Thyroid gland (tissue), 4 donors: ENCODE measurements around the gene RXRB. TPM values are rescaled to one million over a fixed set of nuclear protein-coding genes. Genes with fewer than 3 reads are reported as not detected.

Experiments used
- DNase-seq, 2 donors: peaks; one replicate each; pipeline ENCODE4 v3.0.0-alpha.2; 2019
- H3K27ac ChIP-seq, 3 donors: fragments of 200-600 bp; sonication (generic); 1 replicate in 2 of 3; 2 replicates in 1 of 3; pipeline ENCODE4 v1.5.1; 2016 to 2019; ENCODE audit warnings: mild to moderate bottlenecking in 1 of 3, moderate library complexity in 1 of 3
- H3K27me3 ChIP-seq: fragments of 200-600 bp; sonication (generic); one replicate; pipeline ENCODE4 v1.5.1; 2019
- H3K36me3 ChIP-seq, 2 donors: fragments of 200-600 bp; sonication (generic); one replicate each; pipeline ENCODE4 v1.5.1; 2016 to 2019
- H3K4me1 ChIP-seq, 2 donors: fragments of 200-600 bp; sonication (generic); one replicate each; pipeline ENCODE4 v1.5.1; 2017 to 2019
- H3K4me3 ChIP-seq, 3 donors: fragments of 200-600 bp; sonication (generic); replicated peaks in 1 of 3; 1 replicate in 2 of 3; 2 replicates in 1 of 3; pipeline ENCODE4 v1.5.1; 2016; ENCODE audit warnings: mild to moderate bottlenecking in 1 of 3
- H3K9me3 ChIP-seq: fragments of 200-600 bp; sonication (generic); one replicate; pipeline ENCODE4 v1.5.1; 2017
- CTCF ChIP-seq, 6 experiments: fragments of 200-600 bp in 3 of 6; fragments of 450-650 bp in 3 of 6; sonication (generic) in 3 of 6; IDR thresholded peaks; one replicate each; pipeline ENCODE4 v1.5.1; 2016 to 2019; ENCODE audit warnings: antibody characterized with exemption in 6 of 6, mild to moderate bottlenecking in 2 of 6, inconsistent platforms in 1 of 6, moderate library complexity in 1 of 6
- POLR2A ChIP-seq, 2 donors: fragments of 450-650 bp; IDR thresholded peaks; one replicate each; pipeline ENCODE4 v1.6.1; 2017; ENCODE audit warnings: antibody characterized with exemption in 2 of 2, mild to moderate bottlenecking in 2 of 2, moderate library complexity in 1 of 2
- WGBS, 2 donors: methylation state at CpG; one replicate each; pipeline ENCODE4 v1.1.5; 2017; 5-methylcytosine and 5-hydroxymethylcytosine counted together
- intact Hi-C: fragments of 100-400 bp; cut with DNase I; formaldehyde crosslinking; loops from one replicate; pipeline ENCODE4 v1.15.1; 2023
- total RNA-seq, 4 donors: library from RNA; depleted of rRNA; stranded (reverse); fragments of >200 nt; gene quantifications; one replicate each; pipeline ENCODE4 v1.2.3, GENCODE V29; 2016

The RXRB gene
- total RNA-seq, 4 donors from 2014 or later: 29.6 to 46.8 (median 41.2) TPM

- Histone ChIP-seq H3K27me3 (no peaks in the 10 kb centered on the region), H3K4me3 (no peak overlapping the region), H3K36me3 (no peaks in the 10 kb centered on the region), H3K27ac (no peak overlapping the region), H3K9me3 (no peaks in the 10 kb centered on the region), H3K4me1 (no peaks in the 10 kb centered on the region)
- intact Hi-C loops: no loop called here
- TF ChIP-seq CTCF (IDR thresholded peaks at IDR 0.05) (no peak), POLR2A (IDR thresholded peaks at IDR 0.05) (no peak)
- no peak for DNase-seq
- whole genome bisulfite sequencing, 2 donors: 79 to 82% methylated on average over 4 to 5 of the region's 5 CpGs
Observed at GRCh38 chr6:33168639-33169038, 31.8 kb downstream of the RXRB start.

- no peaks in the 10 kb centered on the region for H3K36me3 ChIP-seq
- no peaks in the 10 kb centered on the region for H3K4me1 ChIP-seq
- intact Hi-C loops: no loop called here
- DNase-seq: no peak
- TF ChIP-seq CTCF (IDR thresholded peaks at IDR 0.05): no peak
- TF ChIP-seq POLR2A (IDR thresholded peaks at IDR 0.05): no peak
- H3K9me3 ChIP-seq: no peaks in the 10 kb centered on the region
- H3K27me3 ChIP-seq: no peaks in the 10 kb centered on the region
- WGBS, 2 donors: 75 to 79% methylated on average over 6 of the region's 6 CpGs
- no peak overlapping the region for H3K4me3 ChIP-seq
- H3K27ac ChIP-seq: no peak overlapping the region
Observed at GRCh38 chr6:33168284-33168601, 32.2 kb downstream of the RXRB start.

- Histone ChIP-seq H3K4me3 (no peak overlapping the region), H3K27ac (no peak overlapping the region), H3K9me3 (no peaks in the 10 kb centered on the region), H3K27me3 (no peaks in the 10 kb centered on the region), H3K4me1 (no peaks in the 10 kb centered on the region), H3K36me3 (no peaks in the 10 kb centered on the region)
- no peak for DNase-seq
- intact Hi-C loops: no loop called here
- no peak for TF ChIP-seq CTCF (IDR thresholded peaks at IDR 0.05)
- no peak for TF ChIP-seq POLR2A (IDR thresholded peaks at IDR 0.05)
- 91 to 96% methylated on average over 17 to 19 of the region's 19 CpGs for WGBS, 2 donors
Observed at GRCh38 chr6:33167374-33168283, 32.8 kb downstream of the RXRB start.

GRCh38 chr6:33166811-33167210 lies 33.7 kb downstream of the RXRB start:
- no peak overlapping the region for H3K27ac ChIP-seq
- intact Hi-C loops: no loop called here
- DNase-seq: no peak
- H3K9me3 ChIP-seq: no peaks in the 10 kb centered on the region
- H3K4me1 ChIP-seq: peaks cover 0 to 5% of the 10 kb centered on the region in 2 donors
- H3K4me3 ChIP-seq: no peak overlapping the region
- no peaks in the 10 kb centered on the region for H3K27me3 ChIP-seq
- 90 to 91% methylated on average over 6 to 7 of the region's 7 CpGs for WGBS, 2 donors
- no peaks in the 10 kb centered on the region for H3K36me3 ChIP-seq
- TF ChIP-seq CTCF (IDR thresholded peaks at IDR 0.05) (no peak), POLR2A (IDR thresholded peaks at IDR 0.05) (no peak)

GRCh38 chr6:33166363-33166762 lies 34.1 kb downstream of the RXRB start:
- Histone ChIP-seq H3K9me3 (no peaks in the 10 kb centered on the region), H3K4me3 (no peak overlapping the region), H3K27me3 (no peaks in the 10 kb centered on the region), H3K4me1 (peaks cover 0 to 9% of the 10 kb centered on the region in 2 donors), H3K27ac (no peak overlapping the region), H3K36me3 (no peaks in the 10 kb centered on the region)
- no peak for DNase-seq
- TF ChIP-seq CTCF (IDR thresholded peaks at IDR 0.05) (no peak), POLR2A (IDR thresholded peaks at IDR 0.05) (no peak)
- intact Hi-C loops: no loop called here
- 88 to 89% methylated on average over 6 of the region's 6 CpGs for WGBS, 2 donors
